A549 (cell line): ENCODE measurements around the gene TOP3A. TPM values are rescaled to one million over a fixed set of nuclear protein-coding genes. Genes with fewer than 3 reads are reported as not detected.
A peak's percentile ranks its signal among the peaks of the same experiment; 100 is the strongest.

Experiments used
- ATAC-seq, 2 experiments: fragments of 200-7000 bp in 1 of 2; fragments of >200 bp in 1 of 2; cut with Nextera tagmentation in 1 of 2; cut with Tn5 transposase in 1 of 2; 3 replicates each; pipeline versions ENCODE4 v1.8.0 to v1.9.1; 2018 to 2020; ENCODE audit warnings: mild to moderate bottlenecking in 1 of 2, moderate library complexity in 1 of 2
- CTCF ChIA-PET: fragments of 300-600 bp; sonication (Branson Sonifier 250); formaldehyde crosslinking; extraction: SDS; loops from one replicate; lab custom pipeline; 2021; ENCODE audit warnings: antibody characterized with exemption, inconsistent platforms; lab: Yijun Ruan, JAX
- POLR2A ChIA-PET: fragments of 350-600 bp; formaldehyde crosslinking; extraction: SDS; loops from one replicate; lab custom pipeline; 2021; ENCODE audit warnings: antibody characterized with exemption, inconsistent platforms; lab: Yijun Ruan, JAX
- DNase-seq, 2 experiments: peaks; one replicate each; pipeline versions ENCODE4 v3.0.0 to v3.0.0-alpha.2; 2011 to 2016; ENCODE audit warnings: low read depth in 1 of 2, low spot score in 1 of 2
- FAIRE-seq: peaks from 2 replicates; lab custom pipeline; 2011; peaks lifted over from hg19 to GRCh38; lab: Jason Lieb, UNC
- H3K27ac ChIP-seq, 2 experiments: fragments of >200 bp; sonication (Bioruptor Twin); formaldehyde crosslinking; 3 replicates each; pipeline ENCODE4 v1.5.1; 2016 to 2017
- H3K4me1 ChIP-seq: fragments of >200 bp; sonication (Bioruptor Twin); formaldehyde crosslinking; 3 replicates; pipeline ENCODE4 v1.6.1; 2016
- H3K4me2 ChIP-seq: fragments of >200 bp; sonication (Bioruptor Twin); formaldehyde crosslinking; 3 replicates; pipeline ENCODE4 v1.6.1; 2016
- H3K4me3 ChIP-seq: fragments of >200 bp; sonication (Bioruptor Twin); formaldehyde crosslinking; 3 replicates; pipeline ENCODE4 v1.5.1; 2016
- H3K9me3 ChIP-seq: fragments of >200 bp; sonication (Bioruptor Twin); formaldehyde crosslinking; 3 replicates; pipeline ENCODE4 v1.6.1; 2016
- CTCF ChIP-seq: fragments of >200 bp; sonication (Bioruptor Twin); formaldehyde crosslinking; IDR thresholded peaks from 3 replicates; pipeline ENCODE4 v1.5.1; 2016
- GATA3 ChIP-seq: IDR thresholded peaks from 2 replicates; pipeline ENCODE4 v1.6.1; 2012; ENCODE audit warnings: borderline replicate concordance
- HOXA7 ChIP-seq: fragments of 250-450 bp; sonication (Bioruptor Pico); IDR thresholded peaks from 2 replicates; pipeline ENCODE4 v1.5.0; 2020; ENCODE audit warnings: mild to moderate bottlenecking, moderate library complexity
- KDM1A ChIP-seq: fragments of 200-600 bp; sonication (generic); IDR thresholded peaks from 2 replicates; pipeline ENCODE4 v1.6.1; 2016; ENCODE audit warnings: low read depth, mild to moderate bottlenecking
- MAFK ChIP-seq: fragments of 450-650 bp; IDR thresholded peaks from 2 replicates; pipeline ENCODE4 v1.6.1; 2014; ENCODE audit not compliant: partially characterized antibody
- POLR2AphosphoS2 ChIP-seq: conservative IDR thresholded peaks from 2 replicates; pipeline ENCODE4 v1.6.1; 2012; ENCODE audit warnings: low read length, improper control_type of control experiment, inconsistent platforms
- REST ChIP-seq: fragments of 200-600 bp; sonication (generic); IDR thresholded peaks from 2 replicates; pipeline ENCODE4 v1.6.1; 2016; ENCODE audit warnings: antibody characterized with exemption, mild to moderate bottlenecking, moderate library complexity
- SMC3 ChIP-seq: fragments of >200 bp; sonication (Bioruptor Twin); formaldehyde crosslinking; IDR thresholded peaks from 3 replicates; pipeline ENCODE4 v1.6.1; 2018; ENCODE audit warnings: inconsistent platforms
- TFCP2L1 ChIP-seq: fragments of 250-450 bp; sonication (Bioruptor Pico); IDR thresholded peaks from 2 replicates; pipeline ENCODE4 v1.5.0; 2021; ENCODE audit warnings: mild to moderate bottlenecking
- USF2 ChIP-seq: fragments of 450-650 bp; IDR thresholded peaks from 2 replicates; pipeline ENCODE4 v1.6.1; 2014; ENCODE audit warnings: antibody characterized with exemption
- ZSCAN20 ChIP-seq: fragments of 250-450 bp; sonication (Bioruptor Pico); IDR thresholded peaks from 2 replicates; pipeline ENCODE4 v1.8.0; 2022; ENCODE audit warnings: mild to moderate bottlenecking, moderate library complexity
- WGBS: methylation state at CpG from one replicate; pipeline ENCODE4 v1.1.6; 2017; ENCODE audit errors: missing lambda C conversion rate; 5-methylcytosine and 5-hydroxymethylcytosine counted together
- polyA plus RNA-seq, 4 experiments: library from polyadenylated mRNA; depleted of rRNA in 3 of 4; stranded (reverse); fragments of >200 nt; fragmentation: RNase III in 1 of 4; extraction: RNeasy Plus Mini Kit Qiagen cat#74134 plus additional on column Dnase treatment in 1 of 4; gene quantifications; 2 replicates in 3 of 4; 3 replicates in 1 of 4; pipeline ENCODE4 v1.2.3, GENCODE V29; 2011 to 2017
- TF ChIP-seq, protein P1 (sequence below): fragments of 150-350 bp; IDR thresholded peaks from 2 replicates; pipeline ENCODE4 v1.6.1; 2014; ENCODE audit warnings: low read depth, mild to moderate bottlenecking, low read length
- TF ChIP-seq, protein P2 (sequence below): fragments of 250-450 bp; sonication (Bioruptor Pico); IDR thresholded peaks from 2 replicates; pipeline ENCODE4 v1.5.0; 2021; ENCODE audit warnings: mild to moderate bottlenecking, moderate library complexity, borderline replicate concordance

Gene TOP3A
- polyA plus RNA-seq, 2 of the 4 experiments (the other 2 are of a cell fraction), result 29.0 to 29.3 TPM

DNA sequence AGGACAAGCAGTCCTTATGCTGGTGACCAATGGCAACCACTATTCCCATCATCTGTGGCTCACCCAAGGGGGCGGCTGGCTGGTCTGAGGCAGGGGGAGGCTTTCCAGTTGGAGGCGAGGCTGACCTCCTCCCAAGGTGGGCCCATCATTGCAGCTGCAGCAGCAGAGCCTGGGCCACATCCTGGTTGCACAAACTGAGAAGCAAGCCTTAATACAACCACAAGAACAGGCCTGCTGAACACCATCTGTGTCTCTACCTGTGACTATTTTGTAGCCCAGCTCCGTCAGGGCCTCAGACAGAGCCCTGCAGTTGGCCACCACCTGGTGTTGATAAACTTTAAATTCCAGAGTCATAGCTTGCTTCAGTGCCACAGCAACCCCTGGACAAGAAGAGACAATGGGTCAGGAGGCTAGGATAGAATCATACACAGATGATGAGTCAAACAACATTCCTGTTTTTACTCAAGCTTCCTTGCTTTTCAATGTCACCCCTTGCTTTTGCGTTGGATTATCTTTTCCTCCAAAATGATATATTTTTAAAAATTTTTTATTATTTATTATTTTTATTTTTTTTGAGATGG, 18.2 kb upstream of the TOP3A start:
- H3K4me2 ChIP-seq, result no peak overlapping the region
- 96% methylated on average over 4 of the region's 4 CpGs for WGBS
- no peak for TF ChIP-seq TFCP2L1 (CRISPR knock-in tag)
- TF ChIP-seq USF2, result no peak
- TF ChIP-seq MAFK, result no peak
- TF ChIP-seq KDM1A, result no peak
- TF ChIP-seq CTCF, result no peak
- TF ChIP-seq ZSCAN20 (CRISPR knock-in tag), result no peak
- no peak for TF ChIP-seq GATA3
- TF ChIP-seq HOXA7 (CRISPR knock-in tag), result no peak
- TF ChIP-seq POLR2AphosphoS2, result no peak
- CTCF ChIA-PET, result interaction anchor here (0.8 to 2.4 kb wide), 4 partner anchors 11 to 147 kb away, joined by 3 to 10 read pairs (median 4); no protein-coding TSS in a partner anchor
- H3K27ac ChIP-seq, result no peak overlapping the region
- H3K4me3 ChIP-seq, result no peak overlapping the region
- POLR2A ChIA-PET, result no interaction called here
- H3K4me1 ChIP-seq, result no peaks in the 10 kb centered on the region
- DNase-seq (no peak), FAIRE-seq (no peak), ATAC-seq (no peak)
- no peaks in the 10 kb centered on the region for H3K9me3 ChIP-seq

GRCh38 chr17:18331879-18332278, 17.1 kb upstream of the TOP3A start:
- FAIRE-seq (no peak), DNase-seq (no peak), ATAC-seq (no peak)
- Histone ChIP-seq H3K9me3 (no peaks in the 10 kb centered on the region), H3K4me3 (no peak overlapping the region), H3K27ac (no peak overlapping the region), H3K4me1 (no peaks in the 10 kb centered on the region), H3K4me2 (no peak overlapping the region)
- ChIA-PET CTCF (interaction anchor here (0.7 to 2.4 kb wide), 4 partner anchors 10 to 58 kb away, joined by 3 to 10 read pairs (median 4); no protein-coding TSS in a partner anchor), POLR2A (no interaction called here)
- TF ChIP-seq, protein P1, sequence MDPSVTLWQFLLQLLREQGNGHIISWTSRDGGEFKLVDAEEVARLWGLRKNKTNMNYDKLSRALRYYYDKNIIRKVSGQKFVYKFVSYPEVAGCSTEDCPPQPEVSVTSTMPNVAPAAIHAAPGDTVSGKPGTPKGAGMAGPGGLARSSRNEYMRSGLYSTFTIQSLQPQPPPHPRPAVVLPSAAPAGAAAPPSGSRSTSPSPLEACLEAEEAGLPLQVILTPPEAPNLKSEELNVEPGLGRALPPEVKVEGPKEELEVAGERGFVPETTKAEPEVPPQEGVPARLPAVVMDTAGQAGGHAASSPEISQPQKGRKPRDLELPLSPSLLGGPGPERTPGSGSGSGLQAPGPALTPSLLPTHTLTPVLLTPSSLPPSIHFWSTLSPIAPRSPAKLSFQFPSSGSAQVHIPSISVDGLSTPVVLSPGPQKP, result no peak
- no peak for TF ChIP-seq SMC3
- TF ChIP-seq REST, result no peak
- 90% methylated on average over 9 of the region's 9 CpGs for WGBS

DNA sequence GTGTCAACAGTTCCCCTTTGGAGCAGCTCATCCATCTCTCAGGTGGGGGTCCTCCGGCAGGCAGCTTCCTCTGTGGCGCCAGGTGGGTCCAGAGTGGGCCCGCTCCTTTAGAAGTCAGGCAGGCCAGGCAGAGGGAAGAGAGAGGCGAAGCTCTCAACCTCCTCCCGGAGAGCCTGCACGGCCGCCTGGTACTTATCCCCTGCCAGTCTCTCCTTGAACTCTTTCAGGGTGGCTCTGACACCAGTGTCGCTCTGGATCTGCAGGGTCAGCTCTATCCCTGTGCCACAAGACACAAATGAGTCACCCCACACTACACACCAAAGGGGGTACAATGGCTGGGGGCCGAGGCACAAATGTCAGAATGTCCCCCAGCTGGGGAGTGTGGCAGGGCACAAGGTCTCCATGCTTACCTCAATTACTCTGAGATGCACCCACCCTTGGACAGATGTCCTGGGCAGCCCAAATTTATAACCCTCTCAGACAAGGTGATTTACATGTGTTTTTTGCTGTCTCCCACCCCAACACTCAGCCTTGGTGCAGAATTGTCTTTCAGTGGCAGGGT, 13.9 kb upstream of the TOP3A start:
- no peaks in the 10 kb centered on the region for H3K4me1 ChIP-seq
- no peak overlapping the region for H3K4me3 ChIP-seq
- TF ChIP-seq POLR2AphosphoS2, result peak; percentile 5; the same call in 1 of the 2 replicates
- TF ChIP-seq, protein P2, sequence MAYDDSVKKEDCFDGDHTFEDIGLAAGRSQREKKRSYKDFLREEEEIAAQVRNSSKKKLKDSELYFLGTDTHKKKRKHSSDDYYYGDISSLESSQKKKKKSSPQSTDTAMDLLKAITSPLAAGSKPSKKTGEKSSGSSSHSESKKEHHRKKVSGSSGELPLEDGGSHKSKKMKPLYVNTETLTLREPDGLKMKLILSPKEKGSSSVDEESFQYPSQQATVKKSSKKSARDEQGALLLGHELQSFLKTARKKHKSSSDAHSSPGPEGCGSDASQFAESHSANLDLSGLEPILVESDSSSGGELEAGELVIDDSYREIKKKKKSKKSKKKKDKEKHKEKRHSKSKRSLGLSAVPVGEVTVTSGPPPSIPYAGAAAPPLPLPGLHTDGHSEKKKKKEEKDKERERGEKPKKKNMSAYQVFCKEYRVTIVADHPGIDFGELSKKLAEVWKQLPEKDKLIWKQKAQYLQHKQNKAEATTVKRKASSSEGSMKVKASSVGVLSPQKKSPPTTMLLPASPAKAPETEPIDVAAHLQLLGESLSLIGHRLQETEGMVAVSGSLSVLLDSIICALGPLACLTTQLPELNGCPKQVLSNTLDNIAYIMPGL (CRISPR knock-in tag), result no peak
- TF ChIP-seq, all 56 proteins: peak for 1
- Histone ChIP-seq H3K4me2 (no peak overlapping the region), H3K9me3 (no peaks in the 10 kb centered on the region), H3K27ac (no peak overlapping the region)
- 90% methylated on average over 9 of the region's 9 CpGs for WGBS
- ATAC-seq (no peak), FAIRE-seq (no peak), DNase-seq (no peak)
- ChIA-PET CTCF (interaction anchor here (1.3 to 2.7 kb wide), 2 partner anchors 8 to 11 kb away, joined by 3 to 15 read pairs; no protein-coding TSS in a partner anchor), POLR2A (no interaction called here)
